Endodermal cell (in vitro differentiated cells): ENCODE results near the gene CEACAM6. TPM values are rescaled to one million over a fixed set of nuclear protein-coding genes. Genes with fewer than 3 reads are reported as not detected.
"Not testable (repeated sequence)": the region's sequence is repeated elsewhere in the genome, so short reads cannot be mapped to it uniquely, and the experiment has no call there.

Experiments
- DNase-seq: peaks from one replicate; pipeline ENCODE4 v3.0.0-alpha.2; 2017
- H3K27ac ChIP-seq: 2 replicates; pipeline ENCODE4 v1.5.1; 2013; ENCODE audit warnings: mild to moderate bottlenecking, low read depth, low read length, moderate library complexity
- H3K27me3 ChIP-seq: 2 replicates; pipeline ENCODE4 v1.6.1; 2013; ENCODE audit warnings: mild to moderate bottlenecking, low read length, moderate library complexity; ENCODE audit not compliant: insufficient read depth, control insufficient read depth, poor library complexity, severe bottlenecking
- H3K36me3 ChIP-seq: 2 replicates; pipeline ENCODE4 v1.7.0; 2013; ENCODE audit warnings: mild to moderate bottlenecking, low read length, moderate library complexity; ENCODE audit not compliant: control insufficient read depth, insufficient read depth
- H3K4me1 ChIP-seq: one replicate; pipeline ENCODE4 v1.7.0; 2013; ENCODE audit warnings: low read length; ENCODE audit not compliant: control insufficient read depth, insufficient read depth
- H3K4me3 ChIP-seq: 2 replicates; pipeline ENCODE4 v1.5.1; 2013; ENCODE audit warnings: mild to moderate bottlenecking, low read length, moderate library complexity
- H3K9ac ChIP-seq: 2 replicates; pipeline ENCODE4 v1.6.1; 2013; ENCODE audit warnings: mild to moderate bottlenecking, low read length, moderate library complexity; ENCODE audit not compliant: poor library complexity, severe bottlenecking; ENCODE audit errors: extremely low read depth
- H3K9me3 ChIP-seq: 2 replicates; pipeline ENCODE4 v1.6.1; 2013; ENCODE audit warnings: mild to moderate bottlenecking, low read length, moderate library complexity; ENCODE audit not compliant: control insufficient read depth
- H3K27ac Mint-ChIP-seq: 2 replicates; pipeline ENCODE4 v1.8.0; 2020; ENCODE audit warnings: mixed read lengths
- H3K27me3 Mint-ChIP-seq: 2 replicates; pipeline ENCODE4 v1.8.0; 2021; ENCODE audit warnings: mild to moderate bottlenecking, mixed read lengths; ENCODE audit not compliant: insufficient read depth
- H3K36me3 Mint-ChIP-seq: 2 replicates; pipeline ENCODE4 v1.8.0; 2020; ENCODE audit warnings: low read depth, mixed read lengths
- H3K4me1 Mint-ChIP-seq: 2 replicates; pipeline ENCODE4 v1.8.0; 2020; ENCODE audit warnings: mixed read lengths
- H3K4me3 Mint-ChIP-seq: 2 replicates; pipeline ENCODE4 v1.8.0; 2020; ENCODE audit warnings: mild to moderate bottlenecking, moderate library complexity, mixed read lengths
- H3K9me3 Mint-ChIP-seq: 2 replicates; pipeline ENCODE4 v1.8.0; 2020; ENCODE audit warnings: mild to moderate bottlenecking, mixed read lengths
- CTCF ChIP-seq: fragments of 200-600 bp; sonication (generic); conservative IDR thresholded peaks from 2 replicates; pipeline ENCODE4 v1.5.0; 2021; ENCODE audit warnings: antibody characterized with exemption, mild to moderate bottlenecking
- WGBS, 2 experiments: methylation state at CpG; one replicate each; pipeline versions ENCODE4 v1.1.5 to v1.1.7; 2013; ENCODE audit warnings: missing lambda C conversion rate in 2 of 2, mixed read lengths in 1 of 2; ENCODE audit not compliant: insufficient coverage in 1 of 2, insufficient read length in 1 of 2; 5-methylcytosine and 5-hydroxymethylcytosine counted together
- total RNA-seq, 2 donors: library from RNA; stranded (reverse); fragmentation: NEBNext Ultra II Directional in 1 of 2; extraction: Animal tissue kit (Norgen Biotek cat#: 25700) in 1 of 2; gene quantifications; 2 replicates in 1 of 2; 3 replicates in 1 of 2; pipeline ENCODE4 v1.2.1, GENCODE V29; 2021

CEACAM6 gene
- total RNA-seq, 2 donors from 2014 or later = not detected

- H3K27me3 ChIP-seq = peaks cover 39% of the 10 kb centered on the region
- Mint-ChIP-seq H3K27me3 (peaks cover 48% of the 10 kb centered on the region), H3K9me3 (peaks cover 6% of the 10 kb centered on the region), H3K27ac (no peak overlapping the region), H3K36me3 (no peaks in the 10 kb centered on the region), H3K4me1 (no peaks in the 10 kb centered on the region), H3K4me3 (no peak overlapping the region)
- no peak overlapping the region for H3K9ac ChIP-seq
- H3K4me1 ChIP-seq = no peaks in the 10 kb centered on the region
- no peaks in the 10 kb centered on the region for H3K9me3 ChIP-seq
- no peak overlapping the region for H3K4me3 ChIP-seq
- 69 to 80% methylated on average over 2 to 4 of the region's 4 CpGs for WGBS, 2 experiments
- no peak for TF ChIP-seq CTCF
- no peaks in the 10 kb centered on the region for H3K36me3 ChIP-seq
- H3K27ac ChIP-seq = no peak overlapping the region
- no peak for DNase-seq
Measured at GRCh38 chr19:41784743-41785142, 29.4 kb downstream of the CEACAM6 start.

- H3K4me1 ChIP-seq = no peaks in the 10 kb centered on the region
- no peak overlapping the region for H3K4me3 ChIP-seq
- H3K27ac ChIP-seq = no peak overlapping the region
- peaks cover 39% of the 10 kb centered on the region for H3K27me3 ChIP-seq
- H3K9me3 ChIP-seq = no peaks in the 10 kb centered on the region
- peak; percentile 89 for TF ChIP-seq CTCF
- Mint-ChIP-seq H3K4me1 (no peaks in the 10 kb centered on the region), H3K27ac (no peak overlapping the region), H3K36me3 (no peaks in the 10 kb centered on the region), H3K4me3 (peak overlapping the region; percentile 21), H3K9me3 (peaks cover 3% of the 10 kb centered on the region), H3K27me3 (peaks cover 51% of the 10 kb centered on the region)
- no peaks in the 10 kb centered on the region for H3K36me3 ChIP-seq
- DNase-seq = peak; percentile 88
- H3K9ac ChIP-seq = no peak overlapping the region
- WGBS, 2 experiments = 0 to 4% methylated on average over 2 to 10 of the region's 10 CpGs
Measured at GRCh38 chr19:41785653-41786052, 30.3 kb downstream of the CEACAM6 start.

GRCh38 chr19:41787055-41787454 is 31.7 kb downstream of the CEACAM6 start:
- Mint-ChIP-seq H3K27me3 (peaks cover 55% of the 10 kb centered on the region), H3K27ac (no peak overlapping the region), H3K4me1 (no peaks in the 10 kb centered on the region), H3K36me3 (no peaks in the 10 kb centered on the region), H3K9me3 (no peaks in the 10 kb centered on the region), H3K4me3 (no peak overlapping the region)
- no peaks in the 10 kb centered on the region for H3K9me3 ChIP-seq
- no peak overlapping the region for H3K9ac ChIP-seq
- H3K4me1 ChIP-seq = no peaks in the 10 kb centered on the region
- no peaks in the 10 kb centered on the region for H3K36me3 ChIP-seq
- H3K27ac ChIP-seq = no peak overlapping the region
- H3K27me3 ChIP-seq = peaks cover 42% of the 10 kb centered on the region
- no peak overlapping the region for H3K4me3 ChIP-seq
- WGBS, 2 experiments = 64 to 68% methylated on average over 6 to 7 of the region's 7 CpGs
- DNase-seq = no peak
- TF ChIP-seq CTCF = no peak

GRCh38 chr19:41788518-41788917 is 33.2 kb downstream of the CEACAM6 start:
- H3K9me3 Mint-ChIP-seq, H3K36me3 Mint-ChIP-seq, H3K27ac ChIP-seq, DNase-seq, H3K4me1 Mint-ChIP-seq, H3K9ac ChIP-seq, H3K27ac Mint-ChIP-seq, H3K9me3 ChIP-seq, H3K36me3 ChIP-seq, H3K4me3 ChIP-seq, H3K4me3 Mint-ChIP-seq, H3K4me1 ChIP-seq: not testable (repeated sequence)
- H3K27me3 Mint-ChIP-seq = peaks cover 65% of the 10 kb centered on the region
- H3K27me3 ChIP-seq = peaks cover 49% of the 10 kb centered on the region
- no CpG with 5 or more reads among the region's 1 CpG for WGBS, 2 experiments

- H3K4me3 Mint-ChIP-seq, H3K27ac ChIP-seq, DNase-seq, H3K36me3 Mint-ChIP-seq, H3K4me3 ChIP-seq, H3K36me3 ChIP-seq, H3K9me3 ChIP-seq, H3K27ac Mint-ChIP-seq, H3K9ac ChIP-seq, H3K9me3 Mint-ChIP-seq, H3K4me1 ChIP-seq, H3K4me1 Mint-ChIP-seq: not testable (repeated sequence)
- peaks cover 65% of the 10 kb centered on the region for H3K27me3 Mint-ChIP-seq
- peaks cover 48% of the 10 kb centered on the region for H3K27me3 ChIP-seq
- 63% methylated on average over 4 of the region's 5 CpGs; no CpG with 5 or more reads in 1 of the 2 experiments for WGBS, 2 experiments
Measured at GRCh38 chr19:41789053-41789452, 33.7 kb downstream of the CEACAM6 start.
